ENCODE results near the gene WDSUB1. TPM values are rescaled to one million over a fixed set of nuclear protein-coding genes. Genes with fewer than 3 reads are reported as not detected.
A peak's percentile ranks its signal among the peaks of the same experiment; 100 is the strongest.

Gene WDSUB1
- total RNA-seq, 1 experiment from 2014 or later = 8.3 TPM

GRCh38 chr2:159213296-159213695 is 73.2 kb downstream of the WDSUB1 start:
- no peak for DNase-seq
- Histone ChIP-seq H3K27me3 (no peaks in the 10 kb centered on the region), H3K9me3 (no peaks in the 10 kb centered on the region), H3K4me3 (no peak overlapping the region), H3K36me3 (peaks cover 3% of the 10 kb centered on the region)

GRCh38 chr2:159211447-159212396 is 74.8 kb downstream of the WDSUB1 start:
- H3K36me3 ChIP-seq = peaks cover 3% of the 10 kb centered on the region
- H3K27me3 ChIP-seq = no peaks in the 10 kb centered on the region
- no peaks in the 10 kb centered on the region for H3K9me3 ChIP-seq
- DNase-seq = no peak
- no peak overlapping the region for H3K4me3 ChIP-seq

- Histone ChIP-seq H3K9me3 (no peaks in the 10 kb centered on the region), H3K4me3 (no peak overlapping the region), H3K36me3 (no peaks in the 10 kb centered on the region), H3K27me3 (no peaks in the 10 kb centered on the region)
- no peak for DNase-seq
Measured at GRCh38 chr2:159209341-159210306, 76.9 kb downstream of the WDSUB1 start.

GRCh38 chr2:159208438-159208837 is 78.1 kb downstream of the WDSUB1 start:
- no peak for DNase-seq
- Histone ChIP-seq H3K4me3 (no peak overlapping the region), H3K27me3 (no peaks in the 10 kb centered on the region), H3K9me3 (no peaks in the 10 kb centered on the region), H3K36me3 (no peaks in the 10 kb centered on the region)

- no peaks in the 10 kb centered on the region for H3K9me3 ChIP-seq
- no peak overlapping the region for H3K4me3 ChIP-seq
- DNase-seq = no peak
- no peaks in the 10 kb centered on the region for H3K27me3 ChIP-seq
- H3K36me3 ChIP-seq = no peaks in the 10 kb centered on the region
Measured at GRCh38 chr2:159206736-159207380, 79.6 kb downstream of the WDSUB1 start.

- no peak for DNase-seq
- Histone ChIP-seq H3K27me3 (no peaks in the 10 kb centered on the region), H3K36me3 (peaks cover 3% of the 10 kb centered on the region), H3K9me3 (no peaks in the 10 kb centered on the region), H3K4me3 (no peak overlapping the region)
Measured at GRCh38 chr2:159204381-159205144, 81.9 kb downstream of the WDSUB1 start.

GRCh38 chr2:159202568-159203071 is 83.9 kb downstream of the WDSUB1 start:
- Histone ChIP-seq H3K9me3 (no peaks in the 10 kb centered on the region), H3K27me3 (no peaks in the 10 kb centered on the region), H3K4me3 (no peak overlapping the region), H3K36me3 (peaks cover 7% of the 10 kb centered on the region)
- peak; percentile 94 for DNase-seq

- DNase-seq = peak; percentile 16
- Histone ChIP-seq H3K36me3 (peaks cover 8% of the 10 kb centered on the region), H3K9me3 (no peaks in the 10 kb centered on the region), H3K27me3 (no peaks in the 10 kb centered on the region), H3K4me3 (no peak overlapping the region)
Measured at GRCh38 chr2:159201360-159202063, 85.0 kb downstream of the WDSUB1 start.

GRCh38 chr2:159200498-159200897 is 86.0 kb downstream of the WDSUB1 start:
- no peak for DNase-seq
- Histone ChIP-seq H3K36me3 (peaks cover 8% of the 10 kb centered on the region), H3K4me3 (no peak overlapping the region), H3K9me3 (no peaks in the 10 kb centered on the region), H3K27me3 (no peaks in the 10 kb centered on the region)

- DNase-seq = no peak
- Histone ChIP-seq H3K27me3 (no peaks in the 10 kb centered on the region), H3K9me3 (no peaks in the 10 kb centered on the region), H3K36me3 (peaks cover 8% of the 10 kb centered on the region), H3K4me3 (no peak overlapping the region)
Measured at GRCh38 chr2:159199761-159200465, 86.6 kb downstream of the WDSUB1 start.

GRCh38 chr2:159199236-159199635 is 87.3 kb downstream of the WDSUB1 start:
- H3K36me3 ChIP-seq = peaks cover 8% of the 10 kb centered on the region
- H3K27me3 ChIP-seq = no peaks in the 10 kb centered on the region
- no peak for DNase-seq
- no peak overlapping the region for H3K4me3 ChIP-seq
- H3K9me3 ChIP-seq = no peaks in the 10 kb centered on the region

GRCh38 chr2:159196393-159196925 is 90.0 kb downstream of the WDSUB1 start:
- DNase-seq = no peak
- peaks cover 8% of the 10 kb centered on the region for H3K36me3 ChIP-seq
- no peaks in the 10 kb centered on the region for H3K27me3 ChIP-seq
- no peaks in the 10 kb centered on the region for H3K9me3 ChIP-seq
- no peak overlapping the region for H3K4me3 ChIP-seq

GRCh38 chr2:159195697-159196096 is 90.8 kb downstream of the WDSUB1 start:
- Histone ChIP-seq H3K4me3 (no peak overlapping the region), H3K9me3 (no peaks in the 10 kb centered on the region), H3K36me3 (peaks cover 5% of the 10 kb centered on the region), H3K27me3 (no peaks in the 10 kb centered on the region)
- DNase-seq = no peak

- Histone ChIP-seq H3K27me3 (no peaks in the 10 kb centered on the region), H3K36me3 (peaks cover 5% of the 10 kb centered on the region), H3K4me3 (no peak overlapping the region), H3K9me3 (no peaks in the 10 kb centered on the region)
- no peak for DNase-seq
Measured at GRCh38 chr2:159194241-159194640, 92.3 kb downstream of the WDSUB1 start.

- DNase-seq = no peak
- no peaks in the 10 kb centered on the region for H3K9me3 ChIP-seq
- H3K27me3 ChIP-seq = no peaks in the 10 kb centered on the region
- peaks cover 5% of the 10 kb centered on the region for H3K36me3 ChIP-seq
- H3K4me3 ChIP-seq = no peak overlapping the region
Measured at GRCh38 chr2:159193791-159194190, 92.7 kb downstream of the WDSUB1 start.

Measured in MG63 (cell line).